IMR-90 (cell line): ENCODE data around the gene DCDC2. TPM values are rescaled to one million over a fixed set of nuclear protein-coding genes. Genes with fewer than 3 reads are reported as not detected.
"Not testable (repeated sequence)": the region's sequence is repeated elsewhere in the genome, so short reads cannot be mapped to it uniquely, and the experiment has no call there.

Experiments
- ATAC-seq: fragments of 200-7000 bp; cut with Tn5 transposase; 2 replicates; pipeline ENCODE4 v1.9.1; 2020; ENCODE audit warnings: low read depth, mild to moderate bottlenecking, moderate library complexity
- BruUV-seq: library from RNA; stranded (reverse); fragments of 400-500 nt; replicated peaks from 2 replicates; lab custom pipeline; 2021; lab: Mats Ljungman, UMichigan
- CTCF ChIA-PET: fragments of 300-600 bp; formaldehyde crosslinking; extraction: SDS; loops from one replicate; lab custom pipeline; 2021; ENCODE audit warnings: antibody characterized with exemption; lab: Yijun Ruan, JAX
- POLR2A ChIA-PET: fragments of 300-600 bp; sonication (Branson Sonifier 250); formaldehyde crosslinking; loops from one replicate; lab custom pipeline; 2022; ENCODE audit warnings: antibody characterized with exemption; ENCODE audit not compliant: unreplicated experiment; lab: Charles Lee
- DNase-seq: peaks from one replicate; pipeline ENCODE4 v3.0.0; 2013
- H2AFZ ChIP-seq: replicated peaks from 2 replicates; pipeline ENCODE3; 2013; ENCODE audit warnings: low read length, mild to moderate bottlenecking; ENCODE audit not compliant: poor library complexity
- H2AK5ac ChIP-seq: 2 replicates; pipeline ENCODE4 v1.6.1; 2013; ENCODE audit warnings: low read depth, low read length, inconsistent platforms
- H2AK9ac ChIP-seq: replicated peaks from 2 replicates; pipeline ENCODE3; 2013; ENCODE audit warnings: mild to moderate bottlenecking, low read depth, low read length, moderate library complexity; ENCODE audit not compliant: poor library complexity
- H2BK120ac ChIP-seq: 2 replicates; pipeline ENCODE4 v1.6.1; 2013; ENCODE audit warnings: low read depth, low read length, inconsistent platforms
- H2BK15ac ChIP-seq: 3 replicates; pipeline ENCODE4 v1.6.1; 2013; ENCODE audit warnings: low read depth, low read length, inconsistent platforms
- H2BK20ac ChIP-seq: 2 replicates; pipeline ENCODE4 v1.6.1; 2013; ENCODE audit warnings: low read depth, mild to moderate bottlenecking, inconsistent platforms, low read length, moderate library complexity
- H2BK5ac ChIP-seq: 2 replicates; pipeline ENCODE4 v1.6.1; 2013; ENCODE audit warnings: mild to moderate bottlenecking, low read depth, low read length, inconsistent platforms; ENCODE audit not compliant: poor library complexity, severe bottlenecking
- H3K14ac ChIP-seq: replicated peaks from 2 replicates; pipeline ENCODE4 v1.6.1; 2013; ENCODE audit warnings: low read depth, low read length, inconsistent platforms
- H3K18ac ChIP-seq: 2 replicates; pipeline ENCODE4 v1.6.1; 2013; ENCODE audit warnings: low read depth, low read length, control low read depth
- H3K23ac ChIP-seq: 2 replicates; pipeline ENCODE4 v1.6.1; 2013; ENCODE audit warnings: low read depth, low read length, inconsistent platforms
- H3K27ac ChIP-seq: 2 replicates; pipeline ENCODE4 v1.5.1; 2013; ENCODE audit warnings: mild to moderate bottlenecking, control low read depth, low read length; ENCODE audit not compliant: insufficient read depth
- H3K27me3 ChIP-seq: 2 replicates; pipeline ENCODE4 v1.6.1; 2013; ENCODE audit warnings: low read length; ENCODE audit not compliant: control insufficient read depth, insufficient read depth
- H3K36me3 ChIP-seq: 2 replicates; pipeline ENCODE4 v1.6.1; 2013; ENCODE audit warnings: low read length, mixed read lengths; ENCODE audit not compliant: control insufficient read depth, insufficient read depth
- H3K4ac ChIP-seq: 2 replicates; pipeline ENCODE4 v1.6.1; 2013; ENCODE audit warnings: low read depth, low read length, inconsistent platforms
- H3K4me1 ChIP-seq: 2 replicates; pipeline ENCODE4 v1.6.1; 2013; ENCODE audit warnings: low read length, mixed read lengths; ENCODE audit not compliant: control insufficient read depth, insufficient read depth
- H3K4me2 ChIP-seq: 2 replicates; pipeline ENCODE4 v1.6.1; 2013; ENCODE audit warnings: low read depth, mild to moderate bottlenecking, control low read depth, low read length, moderate library complexity
- H3K4me3 ChIP-seq: 2 replicates; pipeline ENCODE4 v1.5.1; 2013; ENCODE audit warnings: low read depth, mild to moderate bottlenecking, control low read depth, low read length, moderate library complexity; ENCODE audit not compliant: insufficient read depth
- H3K56ac ChIP-seq: 2 replicates; pipeline ENCODE4 v1.6.1; 2013; ENCODE audit warnings: low read length, inconsistent platforms; ENCODE audit not compliant: insufficient read depth; ENCODE audit errors: extremely low read depth
- H3K79me1 ChIP-seq, 2 experiments: 2 replicates each; pipeline ENCODE4 v1.6.1; 2013; ENCODE audit warnings: low read length in 2 of 2, inconsistent platforms in 1 of 2, low read depth in 1 of 2
- H3K9ac ChIP-seq: 2 replicates; pipeline ENCODE4 v1.6.1; 2013; ENCODE audit warnings: low read depth, low read length, control low read depth
- H3K9me1 ChIP-seq: 2 replicates; pipeline ENCODE4 v1.6.1; 2013; ENCODE audit warnings: low read length, inconsistent platforms; ENCODE audit not compliant: insufficient read depth
- H3K9me3 ChIP-seq: 2 replicates; pipeline ENCODE4 v1.6.1; 2013; ENCODE audit warnings: low read length; ENCODE audit not compliant: control insufficient read depth, insufficient read depth
- H4K20me1 ChIP-seq: 2 replicates; pipeline ENCODE4 v1.6.1; 2013; ENCODE audit warnings: low read length, inconsistent platforms; ENCODE audit not compliant: insufficient read depth
- H4K5ac ChIP-seq: 2 replicates; pipeline ENCODE4 v1.6.1; 2013; ENCODE audit warnings: mild to moderate bottlenecking, low read depth, low read length, control low read depth
- H4K8ac ChIP-seq, 2 experiments: 2 replicates each; pipeline ENCODE4 v1.6.1; 2013; ENCODE audit warnings: low read depth in 2 of 2, low read length in 2 of 2, control low read depth in 1 of 2, inconsistent platforms in 1 of 2
- H4K91ac ChIP-seq: 2 replicates; pipeline ENCODE4 v1.6.1; 2013; ENCODE audit warnings: low read depth, low read length, inconsistent platforms; ENCODE audit not compliant: insufficient read depth
- SMC3 ChIP-seq: fragments of 150-350 bp; IDR thresholded peaks from 2 replicates; pipeline ENCODE4 v1.6.1; 2016; ENCODE audit warnings: low read depth, mild to moderate bottlenecking, antibody characterized with exemption, low read length, moderate library complexity
- WGBS, 2 experiments: methylation state at CpG; one replicate each; pipeline versions ENCODE4 v1.1.5 to v1.1.7; 2013; ENCODE audit warnings: missing lambda C conversion rate in 2 of 2; ENCODE audit not compliant: insufficient read length in 1 of 2; ENCODE audit errors: extremely low coverage in 2 of 2; 5-methylcytosine and 5-hydroxymethylcytosine counted together
- dilution Hi-C: fragments of 300-500 bp; cut with HindIII; formaldehyde crosslinking; loops from one replicate; pipeline ENCODE4 v1.14.3; 2018; ENCODE audit warnings: low sequenced_read_pairs; ENCODE audit not compliant: unreplicated experiment
- in situ Hi-C: fragments of 300-500 bp; cut with MboI; formaldehyde crosslinking; loops from 3 replicates; pipeline ENCODE4 v1.14.3; 2019; ENCODE audit warnings: low sequenced_read_pairs, inconsistent platforms, mixed read lengths
- intact Hi-C: fragments of 100-400 bp; cut with micrococcal nuclease; formaldehyde crosslinking; loops from 2 replicates; pipeline ENCODE4 v1.10.0; 2022
- polyA plus RNA-seq, 3 experiments: library from polyadenylated mRNA; depleted of rRNA; stranded (reverse); fragments of >200 nt; gene quantifications; 2 replicates each; pipeline ENCODE4 v1.2.3, GENCODE V29; 2012; ENCODE audit warnings: low replicate concordance in 1 of 3
- total RNA-seq: library from RNA; depleted of rRNA; stranded (reverse); fragments of >200 nt; gene quantifications from 2 replicates; pipeline ENCODE4 v1.2.3, GENCODE V29; 2012
- TF ChIP-seq, protein P1 (sequence below): fragments of 150-350 bp; IDR thresholded peaks from 2 replicates; pipeline ENCODE4 v1.6.1; 2017; ENCODE audit warnings: mild to moderate bottlenecking, antibody characterized with exemption, low read length, low read depth

The DCDC2 gene
- total and polyA plus RNA-seq, 2 of the 4 experiments (the other 2 are of a cell fraction) = not detected

DNA sequence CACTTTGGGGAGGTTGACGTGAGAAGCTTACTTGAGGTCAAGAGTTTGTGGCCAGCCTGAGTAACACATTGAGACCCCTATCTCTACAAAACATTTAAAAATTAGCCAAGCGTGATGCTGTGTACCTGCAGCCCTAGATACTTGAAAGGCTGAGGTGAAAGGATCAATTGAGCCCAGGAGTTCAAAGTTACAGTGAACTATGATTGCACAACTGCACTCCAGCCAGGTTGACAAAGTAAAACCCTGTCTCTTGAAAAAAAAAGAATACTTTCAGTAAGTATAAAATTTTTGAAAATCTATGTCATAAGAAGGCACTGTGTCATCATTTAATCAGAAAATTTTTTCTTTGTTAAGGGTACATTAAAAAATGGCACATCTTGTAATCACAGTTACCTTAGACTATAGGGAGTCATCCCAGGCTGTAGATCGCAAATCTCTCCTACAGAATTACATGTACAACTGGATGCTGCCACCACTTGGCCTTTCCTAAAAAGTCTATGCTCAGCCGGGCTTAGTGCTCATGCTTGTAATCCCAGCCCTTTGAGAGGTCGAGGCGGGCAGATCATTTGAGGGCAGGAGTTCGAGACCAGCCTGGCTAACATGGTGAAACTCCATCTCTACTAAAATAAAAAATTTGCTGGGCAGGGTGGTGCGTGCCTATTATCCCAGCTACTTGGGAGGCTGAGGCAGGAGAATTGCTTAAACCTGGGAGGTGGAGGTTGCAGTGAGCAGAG, 27.8 kb upstream of the DCDC2 start:
- BruUV-seq = no TSS peak
- no peaks in the 10 kb centered on the region for H3K27me3 ChIP-seq

DNA sequence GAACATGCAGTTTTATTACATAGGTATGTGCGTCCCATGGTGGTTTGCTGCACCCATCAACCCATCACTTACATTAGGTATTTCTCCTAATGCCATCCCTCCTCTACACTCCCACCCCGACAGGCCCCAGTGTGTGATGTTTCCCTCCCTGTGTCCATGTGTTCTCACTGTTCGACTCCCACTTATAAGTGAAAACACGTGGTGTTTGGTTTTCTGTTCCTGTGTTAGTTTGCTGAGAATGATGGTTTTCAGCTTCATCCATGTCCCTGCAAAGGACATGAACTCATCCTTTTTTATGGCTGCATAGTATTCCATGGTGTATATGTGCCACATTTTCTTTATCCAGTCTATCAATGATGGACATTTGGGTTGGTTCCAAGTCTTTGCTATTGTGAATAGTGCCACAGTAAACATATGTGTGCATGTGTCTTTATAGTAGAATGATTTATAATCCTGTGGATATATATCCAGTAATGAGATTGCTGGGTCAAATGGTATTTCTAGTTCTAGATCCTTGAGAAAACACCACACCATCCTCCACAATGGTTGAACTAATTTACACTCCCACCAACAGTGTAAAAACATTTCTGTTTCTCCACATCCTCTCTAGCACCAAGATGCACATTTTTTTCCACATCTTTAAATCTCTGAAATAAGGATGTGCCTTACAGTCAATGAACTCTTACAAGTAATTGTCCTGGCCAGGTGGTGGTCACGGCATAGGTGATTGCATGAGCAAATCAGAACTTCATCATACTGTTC, 26.7 kb upstream of the DCDC2 start:
- H3K4me2 ChIP-seq, H3K4me3 ChIP-seq, H4K91ac ChIP-seq, DNase-seq, BruUV-seq, CTCF ChIA-PET, H3K23ac ChIP-seq, H3K9me1 ChIP-seq, dilution Hi-C loops, intact Hi-C loops, H3K36me3 ChIP-seq, H3K27me3 ChIP-seq, H2AK9ac ChIP-seq, H2AK5ac ChIP-seq, H3K4me1 ChIP-seq, H2BK120ac ChIP-seq, H2BK20ac ChIP-seq, H2AFZ ChIP-seq, H2BK15ac ChIP-seq, H4K8ac ChIP-seq, in situ Hi-C loops, ATAC-seq, H3K9me3 ChIP-seq, H3K56ac ChIP-seq, H3K4ac ChIP-seq, H3K9ac ChIP-seq, H4K20me1 ChIP-seq, H3K27ac ChIP-seq, H3K14ac ChIP-seq, H4K5ac ChIP-seq, H3K18ac ChIP-seq, H3K79me1 ChIP-seq, H2BK5ac ChIP-seq: not testable (repeated sequence)
- POLR2A ChIA-PET = interaction anchor here (0.5 kb wide), 1 partner anchor 70 kb away, joined by 3 read pairs; no protein-coding TSS in a partner anchor
- no CpG with 5 or more reads among the region's 5 CpGs for WGBS, 2 experiments

More for the DNA sequence above, 27.8 kb upstream of the DCDC2 start:
- H3K9me3 ChIP-seq = no peaks in the 10 kb centered on the region
- no peak for TF ChIP-seq SMC3
- TF ChIP-seq, protein P1, sequence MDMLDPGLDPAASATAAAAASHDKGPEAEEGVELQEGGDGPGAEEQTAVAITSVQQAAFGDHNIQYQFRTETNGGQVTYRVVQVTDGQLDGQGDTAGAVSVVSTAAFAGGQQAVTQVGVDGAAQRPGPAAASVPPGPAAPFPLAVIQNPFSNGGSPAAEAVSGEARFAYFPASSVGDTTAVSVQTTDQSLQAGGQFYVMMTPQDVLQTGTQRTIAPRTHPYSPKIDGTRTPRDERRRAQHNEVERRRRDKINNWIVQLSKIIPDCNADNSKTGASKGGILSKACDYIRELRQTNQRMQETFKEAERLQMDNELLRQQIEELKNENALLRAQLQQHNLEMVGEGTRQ = no peak
- H3K4me1 ChIP-seq = no peaks in the 10 kb centered on the region
- ATAC-seq (no peak), DNase-seq (no peak)
- no peaks in the 10 kb centered on the region for H3K36me3 ChIP-seq
- ChIA-PET CTCF (no interaction called here), POLR2A (interaction anchor here (0.5 kb wide), 1 partner anchor 72 kb away, joined by 3 read pairs; no protein-coding TSS in a partner anchor)
- H2AFZ ChIP-seq = no peak overlapping the region
- no peak overlapping the region for H3K14ac ChIP-seq
- no peak overlapping the region for H3K4me3 ChIP-seq
- no peaks in the 10 kb centered on the region for H3K79me1 ChIP-seq
- H3K23ac ChIP-seq = no peak overlapping the region
- H3K27ac ChIP-seq = no peak overlapping the region
- H2AK5ac ChIP-seq = no peak overlapping the region
- no peak overlapping the region for H2BK120ac ChIP-seq
- no peaks in the 10 kb centered on the region for H3K9me1 ChIP-seq
- no peak overlapping the region for H3K9ac ChIP-seq
- no peak overlapping the region for H3K4ac ChIP-seq
- WGBS, 2 experiments = no CpG with 5 or more reads among the region's 8 CpGs
- H3K18ac ChIP-seq = no peak overlapping the region
- H2AK9ac ChIP-seq = no peak overlapping the region
- dilution Hi-C loops = no loop called here
- no peaks in the 10 kb centered on the region for H4K20me1 ChIP-seq
- H2BK20ac ChIP-seq = no peak overlapping the region
- H4K8ac ChIP-seq = no peak overlapping the region
- H4K91ac ChIP-seq = no peak overlapping the region
- in situ Hi-C loops = no loop called here
- intact Hi-C loops = loop anchor here (1.0 kb wide), 1 partner anchor 25 kb away; no protein-coding TSS in a partner anchor
- no peak overlapping the region for H2BK15ac ChIP-seq
- no peak overlapping the region for H3K56ac ChIP-seq
- no peak overlapping the region for H3K4me2 ChIP-seq
- H2BK5ac ChIP-seq = no peak overlapping the region
- no peak overlapping the region for H4K5ac ChIP-seq
